NCI-H2081 treated with DMSO at 0.1 percent for 48 hours (cell line): Measurements from ENCODE around the gene SMAD1.

Source experiments
- DNase-seq: peaks from one replicate; lab custom pipeline; 2025; lab: John Stamatoyannopoulos, UW

Gene SMAD1

DNA sequence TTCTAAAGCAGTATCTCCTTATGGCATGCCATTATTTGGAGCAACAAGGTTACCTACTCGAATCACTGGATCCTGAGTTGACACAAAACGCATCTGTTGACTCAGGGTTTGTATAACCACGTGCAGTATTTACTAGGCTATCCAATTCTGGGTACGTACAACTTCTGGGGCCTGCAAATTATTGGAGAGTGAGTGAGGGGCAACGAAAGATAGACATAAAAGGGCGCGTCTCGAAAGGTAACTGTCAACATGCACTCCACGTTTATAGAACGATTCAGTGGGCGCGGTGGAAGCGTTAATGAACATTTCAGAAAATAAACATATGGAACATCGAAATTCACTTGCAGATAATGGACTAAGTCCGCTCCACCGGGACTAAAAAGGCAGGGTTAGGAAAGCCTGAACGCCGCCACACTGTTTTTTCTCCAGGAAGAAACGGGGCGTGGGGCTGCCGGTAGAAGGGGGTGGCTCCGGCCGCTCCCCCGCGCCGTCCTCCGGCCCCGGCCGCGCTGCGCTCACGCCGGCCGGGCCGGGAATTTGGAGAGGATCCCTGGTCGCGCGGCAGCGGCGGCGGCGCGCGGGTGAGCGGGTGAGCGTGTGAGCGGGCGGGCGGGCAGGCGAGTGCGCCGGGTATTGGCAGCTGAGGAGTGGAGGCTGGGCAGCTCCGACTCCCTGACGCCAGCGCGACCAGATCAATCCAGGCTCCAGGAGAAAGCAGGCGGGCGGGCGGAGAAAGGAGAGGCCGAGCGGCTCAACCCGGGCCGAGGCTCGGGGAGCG, at the start of gene SMAD1:
SMAD1 (plus strand) TSS at position 690 of the 778 bp plus-strand sequence. CDS start 32,761 bp downstream, outside the sequence.
- peak; percentile 3 for DNase-seq

DNA sequence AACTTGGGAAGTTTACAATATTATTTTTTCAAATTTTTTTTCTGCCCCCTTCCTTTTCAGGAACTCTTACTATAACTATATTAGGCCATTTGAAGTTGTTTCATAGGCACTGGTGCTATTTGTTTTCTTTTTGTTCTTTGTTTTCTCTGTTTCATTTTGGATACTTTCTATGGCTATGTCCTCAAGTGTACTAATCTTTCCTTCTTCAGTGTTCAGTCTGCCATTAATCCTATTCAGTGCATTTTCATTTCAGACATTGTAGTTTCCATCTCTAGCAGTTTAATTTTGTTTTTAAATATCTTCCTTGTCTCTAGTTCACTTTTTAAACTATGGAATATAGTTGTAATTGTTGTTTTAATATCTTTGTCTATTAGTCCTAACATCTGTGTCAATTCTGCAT, 48.0 kb upstream of the SMAD1 start:
- DNase-seq: no peak

DNA sequence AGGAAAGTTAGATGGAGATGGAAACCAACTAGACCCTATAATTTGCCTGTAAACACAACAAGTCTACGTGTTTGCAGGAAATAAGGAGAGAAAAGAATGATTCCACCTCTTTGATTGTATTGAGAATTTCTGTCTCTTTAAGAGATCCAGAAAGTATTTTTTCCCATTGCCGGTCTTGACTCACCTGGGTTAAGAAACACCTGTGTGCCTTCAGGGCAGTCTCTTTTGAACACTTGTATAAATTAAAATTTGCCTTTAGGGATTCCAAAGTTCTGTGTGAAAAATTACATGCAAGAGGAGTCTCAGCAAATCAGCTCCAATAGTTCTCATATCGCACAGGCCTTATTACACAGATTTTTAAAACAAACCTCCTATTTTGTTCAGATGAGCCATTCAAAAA, 46.0 kb upstream of the SMAD1 start:
- DNase-seq: no peak

DNA sequence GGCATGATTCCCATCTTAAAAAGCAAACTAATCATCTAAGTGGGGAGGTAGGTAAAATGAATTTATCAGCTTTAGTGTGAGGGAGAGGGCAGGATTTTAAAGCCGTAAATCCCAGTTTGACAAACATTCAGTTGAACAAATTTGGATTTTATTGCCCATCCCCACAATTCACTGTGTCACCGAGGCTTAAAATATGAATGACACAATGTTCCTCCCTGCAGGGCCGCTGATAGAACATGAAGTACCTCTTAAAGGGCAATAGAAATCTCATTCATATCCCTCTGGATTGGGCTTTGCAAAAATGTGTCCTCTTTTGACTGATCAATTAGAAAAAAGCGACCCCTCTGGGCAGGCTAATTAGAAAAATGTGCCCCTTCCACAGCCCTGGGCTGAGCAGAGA, 45.5 kb upstream of the SMAD1 start:
- no peak for DNase-seq

DNA sequence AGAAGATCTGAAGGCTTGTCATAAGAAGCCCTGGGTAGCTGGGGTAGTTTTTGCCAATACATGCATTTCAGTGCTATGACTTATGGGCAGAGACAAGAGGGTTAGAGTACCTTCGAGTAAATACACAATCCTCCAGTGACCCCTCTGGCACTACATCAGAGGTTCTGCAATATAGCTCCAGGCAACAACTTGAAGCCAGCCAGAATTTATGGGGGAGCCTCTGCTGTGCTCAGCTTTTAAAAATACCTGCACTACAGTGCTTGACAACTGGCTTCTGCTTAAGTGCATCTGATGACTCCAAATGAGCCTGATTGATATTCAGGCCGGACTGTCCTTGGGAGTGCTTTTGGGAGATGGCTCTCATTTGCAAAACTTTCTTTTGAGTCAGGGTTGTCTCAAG, 44.9 kb upstream of the SMAD1 start:
- DNase-seq: no peak

DNA sequence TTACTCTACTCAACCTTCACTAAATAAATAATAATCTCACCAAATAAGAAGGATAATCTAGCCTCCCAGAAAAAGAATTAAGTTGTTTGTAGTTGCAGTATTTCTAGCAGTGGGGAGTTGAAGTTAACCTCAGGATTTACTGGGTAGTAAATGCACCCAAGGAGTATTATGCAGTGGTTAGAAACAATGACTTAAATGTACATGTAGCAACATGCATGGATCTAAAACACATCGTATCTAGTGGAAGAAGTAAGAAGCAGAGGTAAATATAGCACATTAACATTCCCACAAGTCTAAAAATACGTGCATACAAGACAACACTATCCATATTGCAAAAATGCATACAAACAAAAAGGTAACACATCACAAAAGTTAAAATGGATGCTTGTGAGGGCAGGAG, 44.2 kb upstream of the SMAD1 start:
- no peak for DNase-seq

DNA sequence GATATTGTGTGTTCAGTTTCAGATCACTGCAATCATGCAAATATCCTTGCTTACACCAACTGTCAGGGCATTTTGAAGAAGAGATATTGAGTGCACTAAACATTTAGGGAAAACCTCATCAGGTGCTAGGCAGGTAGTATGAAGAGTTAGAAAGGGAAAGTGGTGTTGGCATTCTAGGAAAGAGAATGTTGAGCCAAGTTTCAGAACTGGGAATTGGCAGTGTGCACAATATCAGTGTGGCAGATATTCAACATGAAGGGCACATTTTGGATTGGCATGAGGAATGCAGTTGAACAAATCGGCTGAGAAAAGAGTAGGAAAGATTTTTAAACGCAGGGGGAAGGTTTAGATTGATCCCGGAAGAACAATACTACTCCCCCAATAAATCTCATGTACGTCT, 43.4 kb upstream of the SMAD1 start:
- no peak for DNase-seq

DNA sequence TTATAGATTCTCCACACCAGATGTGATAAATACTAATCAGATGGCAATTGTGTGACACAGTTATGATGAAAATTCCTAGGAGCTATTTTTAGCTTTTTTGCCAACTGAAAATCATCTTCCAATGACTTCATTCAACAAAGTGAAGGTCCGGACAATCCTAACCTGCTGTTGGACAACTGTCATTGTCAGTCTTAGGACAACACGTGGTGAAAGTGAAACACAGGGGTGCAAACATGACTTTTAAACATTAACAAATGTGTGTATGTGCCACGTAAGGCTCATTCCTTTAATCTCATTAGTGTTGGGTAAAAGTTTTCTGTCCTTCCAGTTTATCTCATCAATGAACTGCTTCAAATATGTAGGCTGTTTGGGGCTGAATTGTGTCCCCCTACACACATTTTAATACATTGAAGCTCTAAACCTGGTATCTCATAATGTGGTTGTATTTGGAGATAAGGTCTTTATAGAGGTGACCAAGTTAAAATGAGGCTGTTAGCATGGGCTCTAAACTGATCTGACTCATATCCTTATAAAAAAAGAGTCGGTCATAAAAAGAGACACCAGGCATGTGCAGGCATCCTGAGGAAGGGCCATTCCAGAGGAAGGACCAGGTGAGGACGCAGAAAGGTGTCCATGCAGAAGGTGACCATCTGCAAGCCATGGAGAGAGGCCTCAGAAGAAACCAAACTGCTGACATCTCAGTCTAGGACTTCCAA, 41.2 kb upstream of the SMAD1 start:
- no peak for DNase-seq

DNA sequence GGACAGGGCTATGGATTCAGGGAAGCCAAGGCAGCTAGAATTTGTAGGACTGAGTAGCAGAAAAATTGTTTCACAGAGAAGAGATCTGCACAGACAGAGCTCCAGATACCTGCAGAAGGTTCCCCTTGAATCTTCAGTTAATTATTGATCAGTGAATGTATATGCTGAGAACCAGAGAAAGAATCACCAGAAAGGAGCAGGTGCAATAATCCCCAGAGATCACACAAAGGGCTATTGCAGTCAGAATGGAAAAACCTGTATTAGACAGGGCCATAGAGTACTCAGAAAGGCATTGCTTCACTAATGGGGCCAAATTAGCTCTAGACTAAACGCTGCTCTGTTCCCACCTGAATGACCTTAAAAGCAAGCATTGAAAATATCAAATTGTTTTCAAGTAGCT, 35.5 kb upstream of the SMAD1 start:
- DNase-seq: no peak

DNA sequence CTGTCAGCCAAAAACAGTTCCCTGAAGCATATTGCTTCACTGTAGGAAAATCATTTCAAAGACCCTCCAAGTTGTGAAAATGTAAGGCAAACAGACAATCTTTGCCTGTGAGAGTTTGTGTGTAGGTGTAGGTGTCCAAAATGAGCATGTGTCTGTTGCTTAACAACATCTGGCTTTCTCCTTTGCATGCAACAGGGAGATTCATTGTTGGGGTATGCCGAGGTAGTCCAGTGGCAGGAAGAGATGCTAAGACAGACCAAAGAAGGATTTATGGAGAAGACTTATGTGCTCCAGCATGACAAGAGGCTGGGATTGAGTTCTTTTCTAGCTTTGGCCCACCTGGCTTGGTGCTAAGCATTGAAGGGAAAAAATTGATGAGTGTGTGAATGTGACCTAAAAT, 29.8 kb upstream of the SMAD1 start:
- no peak for DNase-seq

DNA sequence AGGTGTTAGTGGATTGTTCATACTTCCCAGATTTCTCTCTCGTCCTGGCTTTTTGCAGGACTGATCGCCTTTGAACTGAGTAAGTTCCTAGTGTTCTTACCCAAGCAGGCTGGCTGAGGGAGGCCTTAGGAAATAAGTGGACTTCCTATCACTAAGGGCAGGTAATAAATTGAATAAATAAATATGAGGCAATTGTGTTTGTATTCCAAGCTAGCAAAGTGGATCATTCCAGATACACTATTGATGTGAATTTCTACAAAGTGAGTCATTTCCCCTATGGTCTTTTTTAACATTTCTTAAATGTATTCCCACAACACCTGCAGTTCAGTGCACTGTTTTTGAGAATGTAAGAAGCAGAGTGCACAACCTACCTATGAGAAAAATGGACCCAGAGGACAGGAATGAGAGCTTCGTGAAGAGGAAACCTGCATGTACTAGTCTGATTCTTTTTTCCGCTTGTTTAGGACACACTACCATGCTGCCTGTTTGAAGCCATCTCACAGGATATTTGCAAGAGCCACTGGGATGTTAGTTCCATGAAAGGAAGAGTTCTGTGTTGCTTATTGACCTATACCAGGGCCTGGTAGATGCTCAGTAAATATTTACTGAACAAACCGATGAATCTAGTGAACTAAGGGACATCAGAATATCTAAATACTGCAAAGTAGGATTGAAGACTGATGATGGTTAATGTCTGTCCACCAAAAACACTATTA, 29.0 kb upstream of the SMAD1 start:
- no peak for DNase-seq

DNA sequence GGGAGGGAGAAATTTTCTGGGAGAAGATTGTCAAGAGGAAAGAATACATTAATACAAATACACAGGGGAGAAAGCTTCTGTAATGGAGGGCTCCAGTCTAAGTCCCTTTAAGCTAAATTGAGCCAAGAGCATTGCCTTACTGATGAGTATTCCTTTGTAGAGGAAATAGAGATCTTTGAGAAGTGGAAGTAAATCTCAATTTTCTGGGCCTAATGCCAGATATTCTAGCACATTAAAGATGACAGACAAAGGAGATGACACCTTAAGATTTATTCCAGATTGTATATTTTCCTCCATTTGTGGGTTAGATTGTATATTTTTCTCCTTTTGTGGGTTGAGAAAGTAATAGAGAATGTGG, 28.5 kb upstream of the SMAD1 start:
- DNase-seq: no peak

DNA sequence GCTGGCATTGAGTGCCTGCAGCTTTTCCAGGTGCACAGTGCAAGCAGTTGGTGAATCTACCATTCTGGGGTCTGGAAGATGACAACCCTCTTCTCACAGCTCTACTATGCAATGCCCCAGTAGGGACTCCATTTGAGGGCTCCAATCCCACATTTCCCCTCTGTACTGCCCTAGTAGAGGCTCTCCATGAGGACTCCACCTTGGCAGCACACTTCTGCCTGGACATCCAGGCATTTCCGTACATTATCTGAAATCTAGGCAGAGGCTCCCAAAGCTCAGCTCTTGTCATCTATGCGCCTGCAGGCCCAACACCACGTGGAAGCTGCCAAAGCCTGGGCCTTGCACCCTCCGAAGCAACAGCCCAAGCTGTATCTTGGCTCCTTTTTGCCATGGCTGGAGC, 8.4 kb upstream of the SMAD1 start:
- DNase-seq: no peak

DNA sequence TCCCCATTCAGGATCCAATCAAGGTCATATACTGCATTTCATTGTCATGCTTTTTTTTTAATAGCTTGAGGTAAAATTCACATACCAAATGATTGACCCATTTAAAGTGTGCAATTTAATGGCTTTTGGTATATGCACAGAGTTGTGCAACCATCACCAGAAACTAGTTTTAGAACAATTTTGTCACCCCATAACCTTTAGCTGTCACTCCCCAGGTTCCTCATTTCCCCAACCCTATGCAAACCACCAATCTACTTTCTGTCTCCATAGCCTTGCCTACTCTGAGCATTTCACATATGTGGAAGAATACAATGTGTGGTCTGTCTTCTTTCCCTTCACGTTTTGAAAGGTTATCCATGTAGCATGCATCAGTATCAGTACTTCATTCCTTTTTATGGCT, 1.4 kb upstream of the SMAD1 start:
- no peak for DNase-seq

DNA sequence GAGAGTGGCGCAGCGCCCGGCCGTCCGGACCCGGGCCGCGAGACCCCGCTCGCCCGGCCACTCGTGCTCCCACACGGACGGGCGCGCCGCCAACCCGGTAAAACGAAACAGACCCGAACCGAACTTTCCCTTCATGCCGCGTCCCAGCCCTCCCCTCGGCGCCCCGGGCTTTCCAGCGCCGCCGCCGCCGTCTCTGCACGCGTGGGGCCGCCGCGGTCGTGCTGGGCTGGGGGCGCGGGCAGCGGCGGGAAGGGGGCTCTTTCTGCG, 222 bp downstream of the SMAD1 start:
- DNase-seq: no peak

DNA sequence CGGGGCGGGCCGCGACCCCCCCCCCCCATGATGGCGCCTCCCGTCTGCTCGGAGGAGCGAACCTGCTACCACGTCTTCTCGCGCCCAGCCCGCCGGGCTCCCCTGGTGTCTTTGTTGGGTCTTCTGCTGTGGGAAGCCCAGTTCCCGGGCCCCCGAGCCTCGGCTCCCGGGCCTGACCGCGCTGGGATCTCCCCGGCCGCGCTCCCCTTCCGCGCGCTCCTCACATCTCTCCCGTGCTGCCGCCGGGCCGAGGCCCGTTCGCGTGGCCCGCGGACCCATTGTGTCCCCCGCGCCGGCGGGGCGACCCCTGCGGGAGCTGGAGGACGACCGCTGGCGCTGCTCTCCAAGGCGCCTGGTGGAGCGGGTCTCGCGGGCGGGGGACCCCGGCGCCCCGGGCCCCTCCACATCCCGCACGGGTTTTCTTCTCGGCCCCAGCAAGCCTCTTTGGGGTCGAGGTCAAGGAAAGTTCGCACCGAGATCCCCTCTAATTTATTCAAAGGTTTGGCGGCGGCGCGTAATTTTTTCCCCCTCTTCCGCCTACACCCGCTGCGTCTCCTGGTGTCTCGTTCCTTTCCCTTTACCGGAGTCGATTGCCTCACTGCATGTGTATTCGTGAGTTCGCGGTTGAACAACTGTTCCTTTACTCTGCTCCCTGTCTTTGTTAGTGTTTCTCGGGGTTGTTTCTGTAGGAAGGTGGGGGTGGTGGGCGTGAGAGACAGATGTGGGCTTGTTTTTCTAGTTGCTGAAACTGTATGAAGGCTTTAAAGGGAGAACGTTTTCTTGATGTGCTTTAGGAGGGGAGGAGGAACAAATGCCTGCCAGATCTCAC, 770 bp downstream of the SMAD1 start:
- DNase-seq: peak; percentile 57

DNA sequence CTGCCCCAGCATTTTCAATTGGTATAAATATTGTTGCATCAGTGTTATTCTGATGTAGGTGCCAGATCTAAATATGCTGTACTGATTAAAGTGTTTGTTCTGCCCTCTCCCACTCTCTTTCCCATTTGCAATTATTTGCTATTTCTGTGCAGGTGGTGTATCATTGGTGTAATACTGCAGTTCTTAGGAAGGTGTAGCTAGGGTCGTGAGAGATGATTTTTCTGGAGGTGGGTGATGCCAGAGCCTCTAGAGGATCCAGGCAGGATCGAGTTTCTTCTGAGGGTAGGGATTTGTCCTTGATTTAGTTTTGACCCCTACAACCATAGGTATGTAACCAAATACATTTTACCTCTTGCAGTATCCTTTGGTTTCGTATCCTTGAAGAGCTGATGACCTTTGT, 1.9 kb downstream of the SMAD1 start:
- no peak for DNase-seq

DNA sequence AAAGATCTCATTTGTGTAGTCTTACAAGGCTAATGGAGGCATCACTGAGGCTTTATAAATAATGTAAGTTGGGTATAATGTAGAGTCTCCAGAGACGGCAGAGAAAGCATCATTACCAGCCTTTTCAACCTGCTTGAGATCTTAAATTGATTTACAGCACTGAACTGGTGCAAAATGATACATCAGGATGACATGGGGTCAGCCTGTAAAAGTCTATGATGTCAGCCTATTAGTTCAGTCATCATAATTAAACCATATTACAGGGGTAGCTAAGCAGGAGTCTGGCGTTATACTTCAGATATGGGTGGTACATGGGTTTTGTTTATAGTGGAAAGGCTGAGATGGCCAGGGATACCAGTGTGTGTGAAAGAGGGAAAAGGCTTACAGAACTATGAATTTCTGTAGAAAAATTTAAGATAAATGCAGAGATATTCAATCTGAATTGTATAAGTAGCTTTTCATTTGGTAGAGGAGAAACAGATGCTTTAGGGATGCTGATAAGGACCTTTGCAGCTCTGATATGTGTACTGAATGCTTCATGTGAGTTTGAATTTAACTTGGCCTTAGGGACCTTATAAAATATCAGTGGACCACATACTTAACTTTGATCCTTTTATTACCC, 2.7 kb downstream of the SMAD1 start:
- peak; percentile 3 for DNase-seq

DNA sequence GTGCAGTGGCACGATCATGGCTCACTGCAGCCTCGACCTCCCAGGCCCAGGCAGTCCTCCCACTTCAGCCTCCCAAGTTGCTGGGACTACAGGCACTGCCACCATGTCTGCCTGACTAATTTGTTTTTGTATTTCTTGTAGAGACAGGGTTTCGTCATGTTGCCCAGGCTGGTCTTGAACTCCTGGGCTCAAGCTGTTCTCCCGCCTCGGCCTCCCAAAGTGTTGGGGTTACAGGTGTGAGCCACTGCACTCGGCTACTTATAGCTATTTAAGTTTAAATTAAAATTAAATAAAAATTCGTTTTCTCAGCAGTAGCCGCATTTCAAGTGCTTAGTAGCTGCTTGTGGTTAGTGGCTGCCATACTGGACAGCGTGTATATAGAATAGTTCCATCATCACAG, 3.5 kb downstream of the SMAD1 start:
- DNase-seq: no peak

DNA sequence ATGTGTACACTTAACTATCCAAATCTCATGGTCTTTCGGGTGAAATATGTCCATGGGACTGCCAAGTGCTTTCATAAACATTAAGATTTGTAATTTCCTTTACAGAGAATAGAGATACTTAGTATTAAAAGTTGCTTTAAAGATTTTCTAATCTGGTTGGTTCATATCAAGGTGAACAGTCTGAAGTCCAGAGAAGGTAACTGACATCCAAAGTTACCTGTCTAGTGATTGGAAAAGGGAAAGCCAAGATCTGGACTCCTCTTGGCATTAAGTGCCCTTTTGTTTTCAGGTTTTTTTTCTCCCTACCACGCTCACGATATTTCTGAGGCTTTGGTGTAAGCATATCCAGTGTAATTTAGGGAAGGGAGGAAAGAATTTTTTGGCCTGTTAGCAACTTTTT, 5.0 kb downstream of the SMAD1 start:
- no peak for DNase-seq

DNA sequence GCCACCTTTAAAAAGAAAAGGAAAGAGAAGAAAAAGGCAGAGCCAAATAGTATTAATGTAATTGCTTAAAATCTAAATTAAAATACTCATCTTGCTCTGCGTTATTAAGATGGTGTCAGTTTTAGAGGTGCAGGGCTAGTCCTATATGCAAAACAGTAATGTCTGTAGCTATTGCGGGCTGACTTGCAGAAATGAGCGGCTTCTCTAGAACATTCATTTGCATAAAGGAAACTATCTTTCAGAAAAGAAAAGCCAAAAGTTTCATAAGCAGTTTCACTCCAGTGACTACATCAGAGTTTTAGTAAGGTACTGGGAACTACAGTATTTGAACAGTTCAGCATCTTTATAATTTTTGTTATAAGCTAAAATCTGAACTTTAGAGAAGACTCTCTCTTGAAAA, 6.0 kb downstream of the SMAD1 start:
- DNase-seq: no peak

DNA sequence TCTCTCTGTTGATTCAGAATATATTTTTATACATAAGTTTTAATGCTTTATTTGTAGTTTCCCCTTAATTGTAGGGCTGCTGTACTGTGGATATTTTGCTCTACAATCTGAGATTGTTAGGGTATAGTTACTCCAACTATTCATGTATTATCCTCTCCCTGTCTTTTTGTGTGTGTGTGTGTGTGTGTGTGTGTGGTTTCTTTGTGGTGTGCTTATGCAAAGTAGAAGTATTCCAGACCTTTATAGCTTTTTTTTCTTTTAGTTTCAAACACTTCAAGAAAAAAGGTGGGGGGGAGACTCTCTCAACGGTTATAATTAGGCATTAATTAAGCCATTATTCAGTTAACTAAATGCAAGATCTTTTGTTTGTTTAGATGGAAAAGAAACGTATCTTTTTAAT, 6.7 kb downstream of the SMAD1 start:
- DNase-seq: no peak
